GM21526 (cell line): ENCODE measurements around the gene DUOX1.

Experiments
- ATAC-seq: cut with Tn5 transposase; IDR thresholded peaks from one replicate; pipeline ENCODE4 v1.9.1; 2021; ENCODE audit warnings: moderate library complexity; ENCODE audit not compliant: unreplicated experiment, low FRiP score

Gene DUOX1

GRCh38 chr15:45105586-45105985 lies 24.2 kb upstream of the DUOX1 start:
- ATAC-seq, result no peak

- no peak for ATAC-seq
Observed at GRCh38 chr15:45106002-45106790, 23.6 kb upstream of the DUOX1 start.

GRCh38 chr15:45107941-45108630 lies 21.7 kb upstream of the DUOX1 start:
- ATAC-seq, result no peak

GRCh38 chr15:45110256-45110820 lies 19.5 kb upstream of the DUOX1 start:
- no peak for ATAC-seq

- ATAC-seq, result no peak
Observed at GRCh38 chr15:45111390-45112142, 18.2 kb upstream of the DUOX1 start.

- no peak for ATAC-seq
Observed at GRCh38 chr15:45112143-45112590, 17.6 kb upstream of the DUOX1 start.

GRCh38 chr15:45112591-45113379 lies 17.0 kb upstream of the DUOX1 start:
- no peak for ATAC-seq

GRCh38 chr15:45113380-45113990 lies 16.3 kb upstream of the DUOX1 start:
- ATAC-seq, result no peak

GRCh38 chr15:45114076-45114750 lies 15.6 kb upstream of the DUOX1 start, which contains the start of the genes DUOX2 and DUOXA2:
Gene DUOX2, minus strand, starts transcription at chr15:45114172. Its CDS starts 761 bp downstream, at chr15:45113411.
Gene DUOXA2, plus strand, starts transcription at chr15:45114326. Its CDS starts 280 bp downstream, at chr15:45114606.
- no peak for ATAC-seq

- ATAC-seq, result no peak
Observed at GRCh38 chr15:45114751-45115085, 15.1 kb upstream of the DUOX1 start.

GRCh38 chr15:45115312-45115820 lies 14.4 kb upstream of the DUOX1 start:
- ATAC-seq, result no peak

GRCh38 chr15:45116006-45116481 lies 13.8 kb upstream of the DUOX1 start:
- no peak for ATAC-seq

- ATAC-seq, result no peak
Observed at GRCh38 chr15:45116482-45117307, 13.1 kb upstream of the DUOX1 start.

- ATAC-seq, result no peak
Observed at GRCh38 chr15:45117308-45118130, 12.3 kb upstream of the DUOX1 start.

- peak; percentile 85 for ATAC-seq
Observed at GRCh38 chr15:45118131-45118588, 11.6 kb upstream of the DUOX1 start.

GRCh38 chr15:45118996-45119395 lies 10.8 kb upstream of the DUOX1 start:
- no peak for ATAC-seq
